ENCODE measurements around the gene RBFOX2.

- TF ChIP-seq, protein P1, sequence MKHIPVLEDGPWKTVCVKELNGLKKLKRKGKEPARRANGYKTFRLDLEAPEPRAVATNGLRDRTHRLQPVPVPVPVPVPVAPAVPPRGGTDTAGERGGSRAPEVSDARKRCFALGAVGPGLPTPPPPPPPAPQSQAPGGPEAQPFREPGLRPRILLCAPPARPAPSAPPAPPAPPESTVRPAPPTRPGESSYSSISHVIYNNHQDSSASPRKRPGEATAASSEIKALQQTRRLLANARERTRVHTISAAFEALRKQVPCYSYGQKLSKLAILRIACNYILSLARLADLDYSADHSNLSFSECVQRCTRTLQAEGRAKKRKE (CRISPR knock-in tag; IDR thresholded peaks at IDR 0.05; ENCODE audit: low read depth), result no peak
- TF ChIP-seq CTCF (IDR thresholded peaks at IDR 0.05), result no peak
- no peak for TF ChIP-seq JUNB (IDR thresholded peaks at IDR 0.05)
- no peak for TF ChIP-seq CEBPB (IDR thresholded peaks at IDR 0.05)
- TF ChIP-seq REST (IDR thresholded peaks at IDR 0.05), result no peak
- TF ChIP-seq RAD21 (conservative IDR thresholded peaks at IDR 0.05 in 1 of 2, IDR thresholded peaks at IDR 0.05 in 1 of 2), result no peak
- TF ChIP-seq ZC3H11A (IDR thresholded peaks at IDR 0.05), result no peak
- TF ChIP-seq PHF8 (IDR thresholded peaks at IDR 0.05; ENCODE audit: borderline replicate concordance, low read depth), result no peak
- TF ChIP-seq JUN (IDR thresholded peaks at IDR 0.05), result no peak
- TF ChIP-seq MYC (IDR thresholded peaks at IDR 0.05; ENCODE audit: borderline replicate concordance, low read length), result no peak
These were observed 281.5 kb downstream of the RBFOX2 start for GRCh38 chr22:35746946-35747703.
